PC-3 (cell line): ENCODE data around the gene CAPN3.

Source experiments
- EZH2 ChIP-seq: fragments of 300-600 bp; sonication (generic); IDR thresholded peaks from one replicate; pipeline ENCODE4 v1.6.1; 2017; ENCODE audit warnings: antibody characterized with exemption, mild to moderate bottlenecking, low read length; ENCODE audit not compliant: unreplicated experiment
- TF ChIP-seq, protein P1 (sequence below): fragments of 300-600 bp; sonication (generic); conservative IDR thresholded peaks from 2 replicates; pipeline ENCODE4 v1.5.1; 2017; ENCODE audit warnings: antibody characterized with exemption, low read depth, mild to moderate bottlenecking, low read length

DNA sequence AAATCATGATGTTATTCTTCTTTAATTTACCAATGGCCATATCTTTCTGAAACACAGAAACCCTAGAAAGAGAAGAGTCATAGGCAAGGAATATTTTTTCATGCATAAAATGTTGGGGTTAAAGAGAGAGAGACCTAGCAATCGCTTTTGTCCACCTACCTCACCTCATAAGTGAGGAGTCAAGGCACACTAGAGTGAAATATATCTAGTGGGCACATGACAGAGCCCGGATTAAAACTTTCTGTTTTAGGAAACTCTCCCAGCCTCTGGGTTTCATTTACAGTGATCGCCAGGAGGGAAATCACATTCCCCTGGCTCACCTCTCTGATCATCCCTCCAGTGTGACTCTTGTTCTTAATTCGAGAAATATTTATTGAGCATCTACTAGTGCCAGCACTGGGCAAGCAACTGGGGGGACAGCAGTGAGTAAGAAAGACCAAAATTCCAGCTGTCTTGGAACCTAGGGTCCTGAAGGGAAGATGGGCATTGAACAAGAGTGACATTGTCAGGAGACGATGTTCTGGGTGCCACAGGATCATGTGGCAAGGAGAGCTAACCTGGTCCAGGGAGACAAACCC is 1.3 kb downstream of the CAPN3 start:
- TF ChIP-seq EZH2 = no peak
- TF ChIP-seq, protein P1, sequence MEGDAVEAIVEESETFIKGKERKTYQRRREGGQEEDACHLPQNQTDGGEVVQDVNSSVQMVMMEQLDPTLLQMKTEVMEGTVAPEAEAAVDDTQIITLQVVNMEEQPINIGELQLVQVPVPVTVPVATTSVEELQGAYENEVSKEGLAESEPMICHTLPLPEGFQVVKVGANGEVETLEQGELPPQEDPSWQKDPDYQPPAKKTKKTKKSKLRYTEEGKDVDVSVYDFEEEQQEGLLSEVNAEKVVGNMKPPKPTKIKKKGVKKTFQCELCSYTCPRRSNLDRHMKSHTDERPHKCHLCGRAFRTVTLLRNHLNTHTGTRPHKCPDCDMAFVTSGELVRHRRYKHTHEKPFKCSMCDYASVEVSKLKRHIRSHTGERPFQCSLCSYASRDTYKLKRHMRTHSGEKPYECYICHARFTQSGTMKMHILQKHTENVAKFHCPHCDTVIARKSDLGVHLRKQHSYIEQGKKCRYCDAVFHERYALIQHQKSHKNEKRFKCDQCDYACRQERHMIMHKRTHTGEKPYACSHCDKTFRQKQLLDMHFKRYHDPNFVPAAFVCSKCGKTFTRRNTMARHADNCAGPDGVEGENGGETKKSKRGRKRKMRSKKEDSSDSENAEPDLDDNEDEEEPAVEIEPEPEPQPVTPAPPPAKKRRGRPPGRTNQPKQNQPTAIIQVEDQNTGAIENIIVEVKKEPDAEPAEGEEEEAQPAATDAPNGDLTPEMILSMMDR = no peak
